DMS153 treated with DMSO at 0.1 percent for 48 hours (cell line): ENCODE data around the gene ANKH.
"Not testable (repeated sequence)": the region's sequence is repeated elsewhere in the genome, so short reads cannot be mapped to it uniquely, and the experiment has no call there.

Source experiments
- DNase-seq: peaks from one replicate; lab custom pipeline; 2025; ENCODE audit not compliant: unreplicated experiment; lab: John Stamatoyannopoulos, UW

ANKH gene

DNA sequence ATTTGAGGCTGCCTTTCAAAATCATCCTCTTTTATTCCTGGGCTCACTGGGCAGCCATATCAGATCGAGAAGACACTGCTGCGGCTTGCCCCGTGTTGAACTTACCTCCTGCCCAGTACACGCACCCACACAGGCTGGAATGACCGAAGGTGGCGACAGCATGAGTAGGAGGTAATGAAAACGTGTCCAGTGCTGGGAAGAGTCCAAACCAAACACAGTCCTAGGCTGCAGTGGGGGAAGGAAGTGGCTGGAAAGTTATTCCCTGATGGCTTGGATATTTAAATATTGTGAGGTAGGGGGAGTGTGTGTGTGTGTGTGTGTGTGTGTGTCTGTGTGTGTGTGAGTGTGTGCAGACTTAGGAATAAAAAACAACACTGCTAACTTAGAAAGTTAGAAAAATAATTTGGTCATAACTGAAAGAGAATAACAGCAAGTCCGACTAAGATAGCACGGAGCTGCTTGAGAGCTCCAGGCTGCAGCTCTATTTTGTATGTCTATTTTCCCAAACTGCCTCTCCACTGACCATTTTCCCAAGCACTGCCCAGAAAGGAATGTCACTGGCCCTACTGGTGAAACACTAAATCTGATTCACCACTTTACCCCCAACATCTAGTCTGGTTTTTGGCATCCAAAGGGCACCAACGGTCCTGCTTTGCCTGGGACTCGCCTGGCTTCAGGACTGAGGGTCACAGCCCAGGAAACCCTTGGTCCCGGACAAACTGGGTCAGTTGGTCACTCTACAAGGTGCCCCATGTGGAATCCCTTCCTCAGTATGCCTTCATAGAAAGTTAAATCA lies 41.2 kb downstream of the ANKH start:
- no peak for DNase-seq

DNA sequence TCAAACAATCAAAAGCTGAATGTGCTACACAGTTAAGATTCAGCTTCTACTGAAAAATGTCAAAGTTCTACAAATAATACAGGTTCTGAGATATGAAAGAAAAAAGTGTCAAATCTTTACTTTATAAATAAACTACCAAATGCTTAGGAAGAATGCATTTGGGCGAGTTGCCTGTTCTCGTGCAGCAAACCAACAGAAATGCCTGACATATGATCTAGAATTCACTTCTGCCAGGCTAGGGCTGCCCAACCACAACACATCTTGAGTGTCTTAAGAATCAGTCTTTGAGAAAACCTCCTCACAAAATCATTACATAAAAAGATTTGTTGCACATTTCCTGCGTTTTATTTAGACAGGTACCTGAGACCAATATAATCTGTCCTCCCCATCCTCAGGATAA lies 42.2 kb downstream of the ANKH start:
- no peak for DNase-seq

DNA sequence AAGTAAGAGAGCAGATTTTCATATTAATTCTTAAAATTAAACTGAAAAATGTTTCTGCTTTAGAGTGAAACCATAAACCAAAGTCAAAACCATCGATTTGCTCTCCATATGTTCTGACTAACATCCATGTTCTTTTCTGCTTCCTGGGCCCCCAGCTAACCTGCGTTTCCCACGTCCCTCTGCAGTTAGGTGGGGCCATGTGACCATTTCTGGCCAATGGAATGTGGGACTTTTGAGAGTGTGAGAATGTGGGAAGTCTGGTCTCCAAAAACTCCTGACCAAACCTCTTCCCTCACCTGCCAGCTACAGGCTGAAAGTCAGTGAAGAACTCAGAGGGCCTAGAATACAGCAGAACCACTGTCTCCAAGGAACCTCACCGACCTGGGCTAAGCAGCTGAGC lies 44.9 kb downstream of the ANKH start:
- no peak for DNase-seq

- no peak for DNase-seq
Observed at GRCh38 chr5:14825977-14826376, 45.6 kb downstream of the ANKH start.

DNA sequence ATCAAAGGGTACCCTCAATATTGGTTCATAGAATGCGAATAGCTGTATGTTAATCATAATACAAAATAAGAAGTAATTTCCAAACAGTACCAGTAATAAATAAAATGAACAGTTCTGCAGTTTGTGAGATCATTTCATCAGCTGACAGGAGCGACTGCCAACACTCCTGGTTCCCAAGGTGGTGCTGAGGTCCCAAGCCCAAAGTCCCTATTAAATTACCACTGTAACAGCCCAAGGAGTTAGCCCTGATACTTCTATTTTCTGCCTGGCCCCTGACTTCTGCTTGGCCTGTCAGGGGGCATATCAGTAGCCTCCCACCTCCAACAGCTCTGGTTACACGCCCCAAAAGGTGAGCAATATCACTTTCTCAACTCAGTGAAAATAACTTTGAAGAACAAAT lies 47.1 kb downstream of the ANKH start:
- DNase-seq: no peak

GRCh38 chr5:14821100-14821845 lies 50.3 kb downstream of the ANKH start:
- DNase-seq: no peak

- no peak for DNase-seq
Observed at GRCh38 chr5:14818931-14819790, 52.4 kb downstream of the ANKH start.

DNA sequence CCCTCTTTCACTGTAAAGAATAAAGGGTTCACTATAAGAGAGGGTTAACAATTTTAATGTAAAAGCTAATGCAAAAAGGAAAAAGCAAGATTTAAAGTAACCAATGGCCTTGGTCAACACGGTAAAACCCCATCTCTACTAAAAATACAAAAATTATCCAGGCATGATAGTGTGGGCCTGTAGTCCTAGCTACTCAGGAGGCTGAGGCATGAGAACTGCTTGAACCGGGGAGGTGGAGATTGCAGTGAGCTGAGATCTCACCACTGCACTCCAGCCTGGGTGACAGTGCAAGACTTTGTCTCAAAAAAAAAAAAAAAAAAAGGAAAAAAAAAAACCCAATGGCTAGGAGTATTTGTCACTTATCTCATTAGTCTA lies 53.8 kb downstream of the ANKH start:
- DNase-seq: not testable (repeated sequence)

- no peak for DNase-seq
Observed at GRCh38 chr5:14816999-14817761, 54.4 kb downstream of the ANKH start.

- DNase-seq: no peak
Observed at GRCh38 chr5:14816374-14816998, 55.1 kb downstream of the ANKH start.

DNA sequence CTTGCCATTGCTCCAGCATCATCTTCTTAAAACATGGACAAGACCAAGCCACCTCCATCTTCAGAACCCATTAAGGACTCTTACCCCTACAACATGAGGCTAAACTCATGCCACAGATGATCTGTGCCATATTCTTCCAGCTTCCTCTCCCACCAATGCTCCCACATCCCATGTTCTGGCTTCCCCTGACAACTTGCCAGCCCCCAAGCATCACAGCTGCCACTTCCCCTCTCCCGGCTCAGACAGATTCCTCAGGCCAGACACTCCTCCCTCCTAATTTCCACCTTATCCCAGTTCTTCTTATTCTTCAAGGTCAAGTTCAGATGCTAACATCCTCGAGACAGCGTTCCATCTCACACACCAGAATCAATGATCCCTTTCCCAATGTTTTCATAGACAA lies 57.8 kb downstream of the ANKH start:
- DNase-seq: no peak

DNA sequence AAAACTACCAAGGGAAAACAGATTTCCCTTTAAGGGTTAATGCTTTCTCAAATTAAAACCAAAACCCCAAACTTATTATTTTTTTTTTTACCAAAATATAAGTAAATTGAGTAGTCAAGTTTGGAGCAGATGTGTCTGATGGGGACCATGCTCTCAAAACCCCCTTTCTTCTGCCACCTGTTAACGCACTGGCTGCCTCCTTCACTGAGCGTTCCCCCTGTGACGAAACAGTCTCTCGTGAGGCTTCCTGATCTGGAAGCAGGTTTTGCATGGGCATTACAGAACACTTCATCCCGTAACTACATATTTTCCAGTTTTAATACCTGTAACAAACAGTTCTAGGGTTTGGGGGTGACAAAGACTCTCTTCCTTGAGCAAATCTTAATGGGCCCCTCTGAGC lies 59.4 kb downstream of the ANKH start:
- no peak for DNase-seq

DNA sequence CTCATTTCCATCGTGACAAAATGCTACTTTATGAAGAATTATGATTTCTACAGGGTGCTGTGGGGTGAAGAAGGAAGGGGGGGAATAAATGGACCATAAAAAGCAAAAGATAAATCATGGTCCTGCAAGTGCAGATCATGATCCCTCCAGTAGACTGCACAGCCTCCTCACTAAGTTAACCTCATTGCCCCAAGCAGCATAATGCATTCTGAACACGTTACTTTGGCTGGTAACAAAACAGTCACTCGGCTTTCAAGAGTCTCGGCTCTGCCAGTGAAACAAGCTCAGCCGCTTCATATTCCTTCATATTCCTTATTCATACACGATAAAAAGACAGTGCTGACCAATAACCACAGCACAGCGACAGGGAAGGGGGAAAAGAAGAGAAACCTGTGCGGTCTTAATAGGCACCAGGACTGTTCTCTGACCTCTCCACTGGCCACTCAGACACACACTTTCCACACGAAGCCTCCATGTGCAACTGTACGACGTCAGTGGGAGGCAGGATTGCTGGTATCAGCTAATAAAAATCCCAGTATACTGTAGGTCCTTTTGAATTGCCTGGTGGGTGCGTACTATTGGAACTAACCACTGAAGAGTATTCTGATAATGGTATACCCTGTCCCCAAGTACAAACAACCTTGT lies 60.5 kb downstream of the ANKH start:
- no peak for DNase-seq

DNA sequence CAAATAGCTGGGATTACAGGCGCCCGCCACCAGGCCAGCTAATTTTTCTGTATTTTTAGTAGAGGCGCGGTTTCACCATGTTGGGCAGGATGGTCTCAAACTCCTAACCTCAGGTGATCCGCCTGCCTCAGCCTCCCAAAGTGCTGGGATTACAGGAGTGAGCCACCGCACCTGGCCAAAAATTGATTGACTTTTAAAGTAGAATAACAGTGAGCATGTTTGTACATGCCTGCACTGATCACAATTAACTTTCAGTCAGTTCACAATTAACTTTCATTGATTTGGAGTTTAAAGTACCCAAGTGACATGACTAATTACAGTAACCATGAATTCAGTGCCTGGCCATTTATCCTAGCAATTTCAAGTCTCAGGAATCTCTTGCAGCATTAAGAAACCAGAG lies 61.3 kb downstream of the ANKH start:
- DNase-seq: no peak

- DNase-seq: no peak
Observed at GRCh38 chr5:14809369-14810155, 62.0 kb downstream of the ANKH start.

- DNase-seq: no peak
Observed at GRCh38 chr5:14807471-14807870, 64.1 kb downstream of the ANKH start.

DNA sequence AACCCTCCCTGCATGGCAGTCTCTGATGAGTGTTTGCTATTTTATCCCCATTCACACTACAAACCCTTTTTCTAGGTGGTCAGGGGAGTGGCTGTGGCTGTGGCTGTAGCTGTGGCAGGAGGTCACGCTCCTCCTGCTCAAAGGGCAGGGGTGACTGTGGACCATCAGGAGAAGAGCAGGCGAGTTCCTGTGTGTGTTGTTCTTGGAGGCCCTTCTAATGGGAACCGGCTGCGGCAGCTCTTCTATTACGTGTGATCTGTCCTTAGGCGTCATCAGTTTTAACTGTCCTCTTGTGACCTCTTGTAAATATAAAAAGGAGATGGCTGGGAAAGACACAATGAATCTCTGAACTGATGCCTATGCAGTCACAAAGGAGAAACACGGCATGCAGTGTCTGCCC lies 65.1 kb downstream of the ANKH start:
- no peak for DNase-seq

DNA sequence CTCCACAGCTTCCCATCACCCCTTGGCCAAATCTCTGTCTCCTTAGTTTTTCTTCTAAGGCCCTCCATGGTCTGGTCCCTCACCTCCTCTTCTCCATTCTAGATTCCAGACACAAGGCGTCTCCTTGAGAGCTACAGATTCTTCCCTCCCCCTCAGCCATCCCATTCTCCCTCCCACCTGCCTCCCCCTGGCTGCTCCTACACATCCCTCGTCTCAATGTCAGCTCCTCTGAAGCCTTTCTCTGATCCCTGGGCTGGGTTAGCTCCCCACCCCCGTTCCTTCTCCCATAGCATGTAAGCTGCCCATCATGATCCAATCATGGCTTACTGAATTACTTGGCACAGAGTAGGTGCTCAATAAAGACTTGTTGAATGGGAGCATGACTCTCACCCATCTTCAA lies 69.0 kb downstream of the ANKH start:
- DNase-seq: no peak

- no peak for DNase-seq
Observed at GRCh38 chr5:14801792-14802191, 69.8 kb downstream of the ANKH start.
